GM23338 (cell line): ENCODE results near the gene C16orf86. TPM values are rescaled to one million over a fixed set of nuclear protein-coding genes. Genes with fewer than 3 reads are reported as not detected.

ENCODE experiments used
- ATAC-seq: fragments of 200-7000 bp; cut with Tn5 transposase; 3 replicates; pipeline ENCODE4 v1.9.1; 2020
- DNase-seq: peaks from one replicate; pipeline ENCODE4 v3.0.0-alpha.2; 2015; ENCODE audit warnings: low spot score
- H2AFZ ChIP-seq: fragments of 200-600 bp; sonication (generic); 2 replicates; pipeline ENCODE4 v1.8.0; 2016; ENCODE audit warnings: antibody characterized with exemption, mild to moderate bottlenecking, moderate library complexity
- H3F3A ChIP-seq: fragments of 200-600 bp; sonication (generic); replicated peaks from 2 replicates; pipeline ENCODE4 v1.8.0; 2017; ENCODE audit warnings: antibody characterized with exemption, mixed run types, low read depth
- H3K27ac ChIP-seq: fragments of 200-600 bp; sonication (generic); 2 replicates; pipeline ENCODE4 v1.6.1; 2016; ENCODE audit warnings: low read depth
- H3K27me3 ChIP-seq: fragments of 200-600 bp; sonication (generic); 2 replicates; pipeline ENCODE4 v1.8.0; 2016; ENCODE audit warnings: mild to moderate bottlenecking, mixed run types, moderate library complexity; ENCODE audit not compliant: insufficient read depth
- H3K36me3 ChIP-seq: fragments of 200-600 bp; sonication (generic); 2 replicates; pipeline ENCODE4 v1.8.0; 2016; ENCODE audit warnings: mild to moderate bottlenecking; ENCODE audit not compliant: insufficient read depth
- H3K4me1 ChIP-seq: fragments of 200-600 bp; sonication (generic); 2 replicates; pipeline ENCODE4 v1.8.0; 2016; ENCODE audit warnings: mild to moderate bottlenecking, moderate library complexity; ENCODE audit not compliant: insufficient read depth
- H3K4me2 ChIP-seq: fragments of 200-600 bp; sonication (generic); 2 replicates; pipeline ENCODE4 v1.7.1; 2017; ENCODE audit warnings: mixed run types
- H3K4me3 ChIP-seq: fragments of 200-600 bp; sonication (generic); 2 replicates; pipeline ENCODE4 v1.6.1; 2016; ENCODE audit warnings: mixed run types
- H3K79me2 ChIP-seq: fragments of 200-600 bp; sonication (generic); replicated peaks from 2 replicates; pipeline ENCODE4 v1.8.0; 2017; ENCODE audit warnings: mild to moderate bottlenecking; ENCODE audit not compliant: insufficient read depth
- H3K9me2 ChIP-seq: fragments of 200-600 bp; sonication (generic); 2 replicates; pipeline ENCODE4 v1.8.0; 2017; ENCODE audit not compliant: insufficient read depth
- H4K20me1 ChIP-seq: fragments of 200-600 bp; sonication (generic); replicated peaks from 2 replicates; pipeline ENCODE4 v1.8.0; 2017; ENCODE audit warnings: mild to moderate bottlenecking; ENCODE audit not compliant: insufficient read depth
- H3K27ac Mint-ChIP-seq: 2 replicates; pipeline ENCODE4 v1.8.0; 2020; ENCODE audit warnings: inconsistent platforms, mild to moderate bottlenecking, moderate library complexity, mixed read lengths
- H3K27me3 Mint-ChIP-seq: 3 replicates; pipeline ENCODE4 v1.8.0; 2022; ENCODE audit warnings: low read depth, mild to moderate bottlenecking, moderate library complexity, mixed read lengths, inconsistent platforms; ENCODE audit not compliant: insufficient read depth, poor library complexity
- H3K36me3 Mint-ChIP-seq: 3 replicates; pipeline ENCODE4 v1.8.0; 2021; ENCODE audit warnings: low read depth, mild to moderate bottlenecking, inconsistent platforms, moderate library complexity, mixed read lengths
- H3K4me1 Mint-ChIP-seq: 3 replicates; pipeline ENCODE4 v1.8.0; 2020; ENCODE audit warnings: mild to moderate bottlenecking, inconsistent platforms, mixed read lengths
- H3K4me3 Mint-ChIP-seq: 3 replicates; pipeline ENCODE4 v1.8.0; 2021; ENCODE audit warnings: moderate library complexity, mild to moderate bottlenecking, inconsistent platforms, mixed read lengths
- H3K9me3 Mint-ChIP-seq: 3 replicates; pipeline ENCODE4 v1.8.0; 2020; ENCODE audit warnings: moderate library complexity, mild to moderate bottlenecking, inconsistent platforms, mixed read lengths
- CREB1 ChIP-seq: fragments of 250-450 bp; sonication (Bioruptor Pico); IDR thresholded peaks from 2 replicates; pipeline ENCODE4 v1.5.0; 2020; ENCODE audit warnings: low read depth, mild to moderate bottlenecking, moderate library complexity
- EZH2 ChIP-seq: fragments of 200-600 bp; sonication (generic); IDR thresholded peaks from one replicate; pipeline ENCODE4 v1.8.0; 2017; ENCODE audit warnings: antibody characterized with exemption, mild to moderate bottlenecking, low read depth; ENCODE audit not compliant: unreplicated experiment
- EZH2phosphoT487 ChIP-seq: fragments of 200-600 bp; sonication (generic); IDR thresholded peaks from one replicate; pipeline ENCODE4 v1.8.1; 2018; ENCODE audit warnings: antibody characterized with exemption; ENCODE audit not compliant: unreplicated experiment
- JUNB ChIP-seq: IDR thresholded peaks from one replicate; pipeline ENCODE4 v1.6.1; 2016; ENCODE audit warnings: antibody characterized with exemption; ENCODE audit not compliant: unreplicated experiment
- NANOG ChIP-seq: IDR thresholded peaks from 2 replicates; pipeline ENCODE4 v1.6.1; 2016; ENCODE audit warnings: antibody characterized with exemption, borderline replicate concordance
- POLR2AphosphoS5 ChIP-seq: IDR thresholded peaks from 2 replicates; pipeline ENCODE4 v1.6.1; 2016; ENCODE audit warnings: antibody characterized with exemption, low read depth
- STAT1 ChIP-seq: IDR thresholded peaks from one replicate; pipeline ENCODE4 v1.6.1; 2016; ENCODE audit warnings: antibody characterized with exemption; ENCODE audit not compliant: unreplicated experiment
- ZNF114 ChIP-seq: fragments of 250-450 bp; sonication (Bioruptor Pico); IDR thresholded peaks from 2 replicates; pipeline ENCODE4 v1.5.0; 2020; ENCODE audit warnings: mild to moderate bottlenecking, moderate library complexity
- ZNF331 ChIP-seq: fragments of 250-450 bp; sonication (Bioruptor Pico); IDR thresholded peaks from 2 replicates; pipeline ENCODE4 v1.5.0; 2020; ENCODE audit warnings: low read depth, mild to moderate bottlenecking, moderate library complexity
- polyA plus RNA-seq: library from polyadenylated mRNA; unstranded; fragments of >200 nt; fragmentation: Nextera tagmentation; extraction: Ambion mirVana; gene quantifications from 2 replicates; pipeline ENCODE4 v1.2.1, GENCODE V29; 2016
- total RNA-seq: library from RNA; depleted of rRNA; stranded (reverse); fragments of >200 nt; shearing (Covaris generic); gene quantifications from 2 replicates; pipeline ENCODE4 v1.2.3, GENCODE V29; 2014
- TF ChIP-seq, protein P1 (sequence below): IDR thresholded peaks from one replicate; pipeline ENCODE4 v1.6.1; 2018; ENCODE audit warnings: antibody characterized with exemption; ENCODE audit not compliant: unreplicated experiment
- TF ChIP-seq, protein P2 (sequence below): IDR thresholded peaks from 2 replicates; pipeline ENCODE4 v1.6.1; 2016; ENCODE audit warnings: antibody characterized with exemption
- TF ChIP-seq, protein P3 (sequence below): fragments of 250-450 bp; sonication (Bioruptor Pico); IDR thresholded peaks from 2 replicates; pipeline ENCODE4 v1.5.0; 2020; ENCODE audit warnings: mild to moderate bottlenecking, moderate library complexity
- TF ChIP-seq, protein P4 (sequence below), 2 experiments: fragments of 200-600 bp in 1 of 2; sonication (generic) in 1 of 2; conservative IDR thresholded peaks; 2 replicates each; pipeline versions ENCODE4 v1.5.1 to v1.6.1; 2016 to 2017; ENCODE audit warnings: antibody characterized with exemption in 2 of 2, low read depth in 2 of 2, mild to moderate bottlenecking in 2 of 2, moderate library complexity in 1 of 2

C16orf86 gene
- total and polyA plus RNA-seq, 2 experiments from 2014 or later: 0.87 to 1.1 TPM

DNA sequence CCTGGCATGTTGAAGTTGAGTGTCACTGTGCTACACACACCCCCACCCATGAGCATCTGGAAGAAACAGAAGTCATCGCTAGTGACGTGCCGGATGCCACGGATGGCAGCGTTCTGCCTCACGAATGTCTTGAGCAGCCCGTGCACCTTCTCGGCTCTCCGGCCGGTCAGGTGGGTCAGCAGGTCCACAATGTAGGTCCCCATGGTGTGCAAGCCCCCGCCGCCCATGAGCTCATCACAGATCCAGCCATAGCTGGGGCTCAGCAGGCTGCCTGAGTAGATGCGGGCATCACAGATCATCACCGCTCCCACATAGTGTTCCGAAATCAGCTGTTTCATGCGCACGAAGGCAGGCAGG lies 8.9 kb downstream of the C16orf86 start:
- H3K4me3 ChIP-seq: no peak overlapping the region
- Mint-ChIP-seq H3K27ac (no peak overlapping the region), H3K9me3 (no peaks in the 10 kb centered on the region)

More for the DNA sequence above, 8.9 kb downstream of the C16orf86 start:
- DNase-seq (no peak), ATAC-seq (no peak)
- H4K20me1 ChIP-seq: no peaks in the 10 kb centered on the region; the same call in 1 of the 2 replicates
- H3K79me2 ChIP-seq: no peaks in the 10 kb centered on the region
- no peaks in the 10 kb centered on the region for H3K36me3 ChIP-seq
- Mint-ChIP-seq H3K27me3 (peaks cover 18% of the 10 kb centered on the region), H3K4me1 (0 out of 3 replicates have a peak, but pooled peaks cover 3% of the 10 kb centered on the region), H3K4me3 (no peak overlapping the region), H3K36me3 (0 out of 3 replicates have a peak, but pooled peaks cover 3% of the 10 kb centered on the region)
- no peak for TF ChIP-seq CREB1 (CRISPR knock-in tag)
- no peak for TF ChIP-seq ZNF114 (CRISPR knock-in tag)
- TF ChIP-seq EZH2phosphoT487: no peak
- TF ChIP-seq POLR2AphosphoS5: no peak
- TF ChIP-seq EZH2: no peak
- no peak for TF ChIP-seq ZNF331
- TF ChIP-seq, protein P1, sequence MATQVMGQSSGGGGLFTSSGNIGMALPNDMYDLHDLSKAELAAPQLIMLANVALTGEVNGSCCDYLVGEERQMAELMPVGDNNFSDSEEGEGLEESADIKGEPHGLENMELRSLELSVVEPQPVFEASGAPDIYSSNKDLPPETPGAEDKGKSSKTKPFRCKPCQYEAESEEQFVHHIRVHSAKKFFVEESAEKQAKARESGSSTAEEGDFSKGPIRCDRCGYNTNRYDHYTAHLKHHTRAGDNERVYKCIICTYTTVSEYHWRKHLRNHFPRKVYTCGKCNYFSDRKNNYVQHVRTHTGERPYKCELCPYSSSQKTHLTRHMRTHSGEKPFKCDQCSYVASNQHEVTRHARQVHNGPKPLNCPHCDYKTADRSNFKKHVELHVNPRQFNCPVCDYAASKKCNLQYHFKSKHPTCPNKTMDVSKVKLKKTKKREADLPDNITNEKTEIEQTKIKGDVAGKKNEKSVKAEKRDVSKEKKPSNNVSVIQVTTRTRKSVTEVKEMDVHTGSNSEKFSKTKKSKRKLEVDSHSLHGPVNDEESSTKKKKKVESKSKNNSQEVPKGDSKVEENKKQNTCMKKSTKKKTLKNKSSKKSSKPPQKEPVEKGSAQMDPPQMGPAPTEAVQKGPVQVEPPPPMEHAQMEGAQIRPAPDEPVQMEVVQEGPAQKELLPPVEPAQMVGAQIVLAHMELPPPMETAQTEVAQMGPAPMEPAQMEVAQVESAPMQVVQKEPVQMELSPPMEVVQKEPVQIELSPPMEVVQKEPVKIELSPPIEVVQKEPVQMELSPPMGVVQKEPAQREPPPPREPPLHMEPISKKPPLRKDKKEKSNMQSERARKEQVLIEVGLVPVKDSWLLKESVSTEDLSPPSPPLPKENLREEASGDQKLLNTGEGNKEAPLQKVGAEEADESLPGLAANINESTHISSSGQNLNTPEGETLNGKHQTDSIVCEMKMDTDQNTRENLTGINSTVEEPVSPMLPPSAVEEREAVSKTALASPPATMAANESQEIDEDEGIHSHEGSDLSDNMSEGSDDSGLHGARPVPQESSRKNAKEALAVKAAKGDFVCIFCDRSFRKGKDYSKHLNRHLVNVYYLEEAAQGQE: no peak
- no peak for TF ChIP-seq STAT1
- TF ChIP-seq, protein P2, sequence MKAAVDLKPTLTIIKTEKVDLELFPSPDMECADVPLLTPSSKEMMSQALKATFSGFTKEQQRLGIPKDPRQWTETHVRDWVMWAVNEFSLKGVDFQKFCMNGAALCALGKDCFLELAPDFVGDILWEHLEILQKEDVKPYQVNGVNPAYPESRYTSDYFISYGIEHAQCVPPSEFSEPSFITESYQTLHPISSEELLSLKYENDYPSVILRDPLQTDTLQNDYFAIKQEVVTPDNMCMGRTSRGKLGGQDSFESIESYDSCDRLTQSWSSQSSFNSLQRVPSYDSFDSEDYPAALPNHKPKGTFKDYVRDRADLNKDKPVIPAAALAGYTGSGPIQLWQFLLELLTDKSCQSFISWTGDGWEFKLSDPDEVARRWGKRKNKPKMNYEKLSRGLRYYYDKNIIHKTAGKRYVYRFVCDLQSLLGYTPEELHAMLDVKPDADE: no peak
- no peak for TF ChIP-seq JUNB
- TF ChIP-seq, protein P3, sequence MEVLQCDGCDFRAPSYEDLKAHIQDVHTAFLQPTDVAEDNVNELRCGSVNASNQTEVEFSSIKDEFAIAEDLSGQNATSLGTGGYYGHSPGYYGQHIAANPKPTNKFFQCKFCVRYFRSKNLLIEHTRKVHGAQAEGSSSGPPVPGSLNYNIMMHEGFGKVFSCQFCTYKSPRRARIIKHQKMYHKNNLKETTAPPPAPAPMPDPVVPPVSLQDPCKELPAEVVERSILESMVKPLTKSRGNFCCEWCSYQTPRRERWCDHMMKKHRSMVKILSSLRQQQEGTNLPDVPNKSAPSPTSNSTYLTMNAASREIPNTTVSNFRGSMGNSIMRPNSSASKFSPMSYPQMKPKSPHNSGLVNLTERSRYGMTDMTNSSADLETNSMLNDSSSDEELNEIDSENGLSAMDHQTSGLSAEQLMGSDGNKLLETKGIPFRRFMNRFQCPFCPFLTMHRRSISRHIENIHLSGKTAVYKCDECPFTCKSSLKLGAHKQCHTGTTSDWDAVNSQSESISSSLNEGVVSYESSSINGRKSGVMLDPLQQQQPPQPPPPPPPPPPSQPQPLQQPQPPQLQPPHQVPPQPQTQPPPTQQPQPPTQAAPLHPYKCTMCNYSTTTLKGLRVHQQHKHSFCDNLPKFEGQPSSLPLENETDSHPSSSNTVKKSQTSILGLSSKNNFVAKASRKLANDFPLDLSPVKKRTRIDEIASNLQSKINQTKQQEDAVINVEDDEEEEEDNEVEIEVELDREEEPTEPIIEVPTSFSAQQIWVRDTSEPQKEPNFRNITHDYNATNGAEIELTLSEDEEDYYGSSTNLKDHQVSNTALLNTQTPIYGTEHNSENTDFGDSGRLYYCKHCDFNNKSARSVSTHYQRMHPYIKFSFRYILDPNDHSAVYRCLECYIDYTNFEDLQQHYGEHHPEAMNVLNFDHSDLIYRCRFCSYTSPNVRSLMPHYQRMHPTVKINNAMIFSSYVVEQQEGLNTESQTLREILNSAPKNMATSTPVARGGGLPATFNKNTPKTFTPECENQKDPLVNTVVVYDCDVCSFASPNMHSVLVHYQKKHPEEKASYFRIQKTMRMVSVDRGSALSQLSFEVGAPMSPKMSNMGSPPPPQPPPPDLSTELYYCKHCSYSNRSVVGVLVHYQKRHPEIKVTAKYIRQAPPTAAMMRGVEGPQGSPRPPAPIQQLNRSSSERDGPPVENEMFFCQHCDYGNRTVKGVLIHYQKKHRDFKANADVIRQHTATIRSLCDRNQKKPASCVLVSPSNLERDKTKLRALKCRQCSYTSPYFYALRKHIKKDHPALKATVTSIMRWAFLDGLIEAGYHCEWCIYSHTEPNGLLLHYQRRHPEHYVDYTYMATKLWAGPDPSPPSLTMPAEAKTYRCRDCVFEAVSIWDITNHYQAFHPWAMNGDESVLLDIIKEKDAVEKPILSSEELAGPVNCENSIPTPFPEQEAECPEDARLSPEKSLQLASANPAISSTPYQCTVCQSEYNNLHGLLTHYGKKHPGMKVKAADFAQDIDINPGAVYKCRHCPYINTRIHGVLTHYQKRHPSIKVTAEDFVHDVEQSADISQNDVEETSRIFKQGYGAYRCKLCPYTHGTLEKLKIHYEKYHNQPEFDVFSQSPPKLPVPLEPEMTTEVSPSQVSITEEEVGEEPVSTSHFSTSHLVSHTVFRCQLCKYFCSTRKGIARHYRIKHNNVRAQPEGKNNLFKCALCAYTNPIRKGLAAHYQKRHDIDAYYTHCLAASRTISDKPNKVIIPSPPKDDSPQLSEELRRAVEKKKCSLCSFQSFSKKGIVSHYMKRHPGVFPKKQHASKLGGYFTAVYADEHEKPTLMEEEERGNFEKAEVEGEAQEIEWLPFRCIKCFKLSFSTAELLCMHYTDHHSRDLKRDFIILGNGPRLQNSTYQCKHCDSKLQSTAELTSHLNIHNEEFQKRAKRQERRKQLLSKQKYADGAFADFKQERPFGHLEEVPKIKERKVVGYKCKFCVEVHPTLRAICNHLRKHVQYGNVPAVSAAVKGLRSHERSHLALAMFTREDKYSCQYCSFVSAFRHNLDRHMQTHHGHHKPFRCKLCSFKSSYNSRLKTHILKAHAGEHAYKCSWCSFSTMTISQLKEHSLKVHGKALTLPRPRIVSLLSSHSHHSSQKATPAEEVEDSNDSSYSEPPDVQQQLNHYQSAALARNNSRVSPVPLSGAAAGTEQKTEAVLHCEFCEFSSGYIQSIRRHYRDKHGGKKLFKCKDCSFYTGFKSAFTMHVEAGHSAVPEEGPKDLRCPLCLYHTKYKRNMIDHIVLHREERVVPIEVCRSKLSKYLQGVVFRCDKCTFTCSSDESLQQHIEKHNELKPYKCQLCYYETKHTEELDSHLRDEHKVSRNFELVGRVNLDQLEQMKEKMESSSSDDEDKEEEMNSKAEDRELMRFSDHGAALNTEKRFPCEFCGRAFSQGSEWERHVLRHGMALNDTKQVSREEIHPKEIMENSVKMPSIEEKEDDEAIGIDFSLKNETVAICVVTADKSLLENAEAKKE: no peak
- no peak for TF ChIP-seq NANOG
- TF ChIP-seq, protein P4, sequence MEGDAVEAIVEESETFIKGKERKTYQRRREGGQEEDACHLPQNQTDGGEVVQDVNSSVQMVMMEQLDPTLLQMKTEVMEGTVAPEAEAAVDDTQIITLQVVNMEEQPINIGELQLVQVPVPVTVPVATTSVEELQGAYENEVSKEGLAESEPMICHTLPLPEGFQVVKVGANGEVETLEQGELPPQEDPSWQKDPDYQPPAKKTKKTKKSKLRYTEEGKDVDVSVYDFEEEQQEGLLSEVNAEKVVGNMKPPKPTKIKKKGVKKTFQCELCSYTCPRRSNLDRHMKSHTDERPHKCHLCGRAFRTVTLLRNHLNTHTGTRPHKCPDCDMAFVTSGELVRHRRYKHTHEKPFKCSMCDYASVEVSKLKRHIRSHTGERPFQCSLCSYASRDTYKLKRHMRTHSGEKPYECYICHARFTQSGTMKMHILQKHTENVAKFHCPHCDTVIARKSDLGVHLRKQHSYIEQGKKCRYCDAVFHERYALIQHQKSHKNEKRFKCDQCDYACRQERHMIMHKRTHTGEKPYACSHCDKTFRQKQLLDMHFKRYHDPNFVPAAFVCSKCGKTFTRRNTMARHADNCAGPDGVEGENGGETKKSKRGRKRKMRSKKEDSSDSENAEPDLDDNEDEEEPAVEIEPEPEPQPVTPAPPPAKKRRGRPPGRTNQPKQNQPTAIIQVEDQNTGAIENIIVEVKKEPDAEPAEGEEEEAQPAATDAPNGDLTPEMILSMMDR (conservative IDR thresholded peaks at IDR 0.05; ENCODE audit: low read depth in 2 of 2): no peak
- no peaks in the 10 kb centered on the region for H3K9me2 ChIP-seq
- no peak overlapping the region for H3K27ac ChIP-seq
- H3K4me2 ChIP-seq: no peak overlapping the region
- no peaks in the 10 kb centered on the region for H3K4me1 ChIP-seq
- H3K27me3 ChIP-seq: no peaks in the 10 kb centered on the region
- H3F3A ChIP-seq: 0 out of 2 replicates have a peak, but pooled peaks cover 4% of the 10 kb centered on the region
- H2AFZ ChIP-seq: no peak overlapping the region
